Mesothelial cell of epicardium (in vitro differentiated cells): Measurements from ENCODE around the gene IZUMO3. TPM values are rescaled to one million over a fixed set of nuclear protein-coding genes. Genes with fewer than 3 reads are reported as not detected.

Source experiments
- DNase-seq, 2 experiments: peaks; one replicate each; pipeline ENCODE4 v3.0.0; 2021; ENCODE audit warnings: low spot score in 2 of 2; ENCODE audit not compliant: unreplicated experiment in 2 of 2
- H3K27ac Mint-ChIP-seq: 2 replicates; pipeline ENCODE4 v1.8.0; 2021; ENCODE audit warnings: mixed read lengths
- H3K27me3 Mint-ChIP-seq: 2 replicates; pipeline ENCODE4 v1.8.0; 2021; ENCODE audit warnings: low read depth, mixed read lengths
- H3K36me3 Mint-ChIP-seq: 2 replicates; pipeline ENCODE4 v1.8.0; 2021; ENCODE audit warnings: mixed read lengths
- H3K4me1 Mint-ChIP-seq: 2 replicates; pipeline ENCODE4 v1.8.0; 2021; ENCODE audit warnings: mixed read lengths
- H3K4me3 Mint-ChIP-seq: 2 replicates; pipeline ENCODE4 v1.8.0; 2021; ENCODE audit warnings: mild to moderate bottlenecking, moderate library complexity, mixed read lengths
- H3K9me3 Mint-ChIP-seq: 2 replicates; pipeline ENCODE4 v1.8.0; 2021; ENCODE audit warnings: mixed read lengths
- CTCF ChIP-seq: fragments of 200-600 bp; sonication (generic); IDR thresholded peaks from one replicate; pipeline ENCODE4 v1.5.0; 2021; ENCODE audit warnings: antibody characterized with exemption; ENCODE audit not compliant: unreplicated experiment
- total RNA-seq: library from RNA; stranded (reverse); gene quantifications from 3 replicates; pipeline ENCODE4 v1.2.1, GENCODE V29; 2021

IZUMO3 gene
- total RNA-seq, 1 donor from 2014 or later = not detected

DNA sequence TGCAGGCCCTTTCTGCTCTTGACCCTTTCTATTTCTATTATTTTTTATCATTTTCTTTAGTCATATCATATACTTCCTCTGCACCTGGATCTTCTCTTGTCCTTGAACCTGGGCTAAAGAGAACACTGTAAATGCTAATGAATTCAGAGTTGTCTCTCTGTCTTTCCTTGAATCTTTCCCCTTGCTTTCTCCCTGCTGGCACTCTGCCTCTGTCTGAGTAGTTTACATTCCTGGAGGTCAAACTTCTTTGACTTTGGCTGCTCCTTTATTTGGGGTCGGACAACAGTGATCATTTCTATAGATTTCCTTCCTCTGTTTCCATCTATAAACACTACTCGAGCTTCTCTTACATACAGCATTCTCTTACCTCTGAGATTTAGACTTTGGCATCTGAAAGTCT, 47.1 kb downstream of the IZUMO3 start:
- no peak overlapping the region for H3K4me3 Mint-ChIP-seq
- H3K27ac Mint-ChIP-seq = peak overlapping the region; percentile 10
- no peaks in the 10 kb centered on the region for H3K36me3 Mint-ChIP-seq
- no peak for DNase-seq
- TF ChIP-seq CTCF = no peak
- H3K4me1 Mint-ChIP-seq = peaks cover 31% of the 10 kb centered on the region
- no peaks in the 10 kb centered on the region for H3K9me3 Mint-ChIP-seq
- peaks cover 1% of the 10 kb centered on the region for H3K27me3 Mint-ChIP-seq

GRCh38 chr9:24497671-24498070, 48.0 kb downstream of the IZUMO3 start:
- Mint-ChIP-seq H3K27me3 (peaks cover 1% of the 10 kb centered on the region), H3K36me3 (no peaks in the 10 kb centered on the region), H3K4me3 (no peak overlapping the region), H3K4me1 (peaks cover 31% of the 10 kb centered on the region), H3K9me3 (peaks cover 6% of the 10 kb centered on the region), H3K27ac (no peak overlapping the region)
- no peak for DNase-seq
- no peak for TF ChIP-seq CTCF
